ENCODE data around the gene AIM2.

AIM2 gene

DNA sequence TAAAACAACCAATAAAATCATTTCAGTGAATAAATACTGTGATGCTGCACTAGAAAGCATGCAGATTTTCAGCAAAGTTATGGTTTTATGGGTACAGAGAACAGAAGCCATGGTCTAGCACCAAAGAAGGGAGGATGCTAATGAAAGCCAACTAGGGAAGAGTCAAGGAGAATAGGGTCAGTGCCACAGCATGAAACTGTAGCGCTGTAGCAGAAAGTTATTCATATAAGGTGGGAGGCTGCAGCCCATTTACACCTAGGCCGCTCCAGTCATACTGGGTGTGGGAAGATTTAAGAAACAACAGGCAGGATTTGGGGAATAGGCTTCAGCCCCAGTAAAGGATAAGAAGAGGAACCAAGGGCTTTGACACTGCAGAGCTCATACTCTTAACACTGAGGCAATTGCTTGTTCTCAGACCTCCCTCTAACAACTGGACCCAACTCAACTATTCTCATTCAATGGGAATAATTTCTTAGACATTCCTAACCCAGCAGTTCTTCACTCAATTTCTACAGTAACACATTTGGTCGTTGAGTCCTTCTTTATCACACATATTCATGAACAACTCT, 62.5 kb downstream of the AIM2 start:
- no peak for DNase-seq

- no peak for DNase-seq
Observed at GRCh38 chr1:159012495-159012894, 64.1 kb downstream of the AIM2 start.

Data from KG1 (cell line).